IMR-90 (cell line): ENCODE data around the gene OAF. TPM values are rescaled to one million over a fixed set of nuclear protein-coding genes. Genes with fewer than 3 reads are reported as not detected.
A peak's percentile ranks its signal among the peaks of the same experiment; 100 is the strongest.

Source experiments
- ATAC-seq: fragments of 200-7000 bp; cut with Tn5 transposase; 2 replicates; pipeline ENCODE4 v1.9.1; 2020; ENCODE audit warnings: low read depth, mild to moderate bottlenecking, moderate library complexity
- BruUV-seq: library from RNA; stranded (reverse); fragments of 400-500 nt; replicated peaks from 2 replicates; lab custom pipeline; 2021; lab: Mats Ljungman, UMichigan
- CTCF ChIA-PET: fragments of 300-600 bp; formaldehyde crosslinking; extraction: SDS; loops from one replicate; lab custom pipeline; 2021; ENCODE audit warnings: antibody characterized with exemption; lab: Yijun Ruan, JAX
- POLR2A ChIA-PET: fragments of 300-600 bp; sonication (Branson Sonifier 250); formaldehyde crosslinking; loops from one replicate; lab custom pipeline; 2022; ENCODE audit warnings: antibody characterized with exemption; ENCODE audit not compliant: unreplicated experiment; lab: Charles Lee
- DNase-seq: peaks from one replicate; pipeline ENCODE4 v3.0.0; 2013
- H2AFZ ChIP-seq: replicated peaks from 2 replicates; pipeline ENCODE3; 2013; ENCODE audit warnings: low read length, mild to moderate bottlenecking; ENCODE audit not compliant: poor library complexity
- H2AK5ac ChIP-seq: 2 replicates; pipeline ENCODE4 v1.6.1; 2013; ENCODE audit warnings: low read depth, low read length, inconsistent platforms
- H2AK9ac ChIP-seq: replicated peaks from 2 replicates; pipeline ENCODE3; 2013; ENCODE audit warnings: mild to moderate bottlenecking, low read depth, low read length, moderate library complexity; ENCODE audit not compliant: poor library complexity
- H2BK120ac ChIP-seq: 2 replicates; pipeline ENCODE4 v1.6.1; 2013; ENCODE audit warnings: low read depth, low read length, inconsistent platforms
- H2BK15ac ChIP-seq: 3 replicates; pipeline ENCODE4 v1.6.1; 2013; ENCODE audit warnings: low read depth, low read length, inconsistent platforms
- H2BK20ac ChIP-seq: 2 replicates; pipeline ENCODE4 v1.6.1; 2013; ENCODE audit warnings: low read depth, mild to moderate bottlenecking, inconsistent platforms, low read length, moderate library complexity
- H2BK5ac ChIP-seq: 2 replicates; pipeline ENCODE4 v1.6.1; 2013; ENCODE audit warnings: mild to moderate bottlenecking, low read depth, low read length, inconsistent platforms; ENCODE audit not compliant: poor library complexity, severe bottlenecking
- H3K14ac ChIP-seq: replicated peaks from 2 replicates; pipeline ENCODE4 v1.6.1; 2013; ENCODE audit warnings: low read depth, low read length, inconsistent platforms
- H3K18ac ChIP-seq: 2 replicates; pipeline ENCODE4 v1.6.1; 2013; ENCODE audit warnings: low read depth, low read length, control low read depth
- H3K23ac ChIP-seq: 2 replicates; pipeline ENCODE4 v1.6.1; 2013; ENCODE audit warnings: low read depth, low read length, inconsistent platforms
- H3K27ac ChIP-seq: 2 replicates; pipeline ENCODE4 v1.5.1; 2013; ENCODE audit warnings: mild to moderate bottlenecking, control low read depth, low read length; ENCODE audit not compliant: insufficient read depth
- H3K27me3 ChIP-seq: 2 replicates; pipeline ENCODE4 v1.6.1; 2013; ENCODE audit warnings: low read length; ENCODE audit not compliant: control insufficient read depth, insufficient read depth
- H3K36me3 ChIP-seq: 2 replicates; pipeline ENCODE4 v1.6.1; 2013; ENCODE audit warnings: low read length, mixed read lengths; ENCODE audit not compliant: control insufficient read depth, insufficient read depth
- H3K4ac ChIP-seq: 2 replicates; pipeline ENCODE4 v1.6.1; 2013; ENCODE audit warnings: low read depth, low read length, inconsistent platforms
- H3K4me1 ChIP-seq: 2 replicates; pipeline ENCODE4 v1.6.1; 2013; ENCODE audit warnings: low read length, mixed read lengths; ENCODE audit not compliant: control insufficient read depth, insufficient read depth
- H3K4me2 ChIP-seq: 2 replicates; pipeline ENCODE4 v1.6.1; 2013; ENCODE audit warnings: low read depth, mild to moderate bottlenecking, control low read depth, low read length, moderate library complexity
- H3K4me3 ChIP-seq: 2 replicates; pipeline ENCODE4 v1.5.1; 2013; ENCODE audit warnings: low read depth, mild to moderate bottlenecking, control low read depth, low read length, moderate library complexity; ENCODE audit not compliant: insufficient read depth
- H3K56ac ChIP-seq: 2 replicates; pipeline ENCODE4 v1.6.1; 2013; ENCODE audit warnings: low read length, inconsistent platforms; ENCODE audit not compliant: insufficient read depth; ENCODE audit errors: extremely low read depth
- H3K79me1 ChIP-seq, 2 experiments: 2 replicates each; pipeline ENCODE4 v1.6.1; 2013; ENCODE audit warnings: low read length in 2 of 2, inconsistent platforms in 1 of 2, low read depth in 1 of 2
- H3K9ac ChIP-seq: 2 replicates; pipeline ENCODE4 v1.6.1; 2013; ENCODE audit warnings: low read depth, low read length, control low read depth
- H3K9me1 ChIP-seq: 2 replicates; pipeline ENCODE4 v1.6.1; 2013; ENCODE audit warnings: low read length, inconsistent platforms; ENCODE audit not compliant: insufficient read depth
- H3K9me3 ChIP-seq: 2 replicates; pipeline ENCODE4 v1.6.1; 2013; ENCODE audit warnings: low read length; ENCODE audit not compliant: control insufficient read depth, insufficient read depth
- H4K20me1 ChIP-seq: 2 replicates; pipeline ENCODE4 v1.6.1; 2013; ENCODE audit warnings: low read length, inconsistent platforms; ENCODE audit not compliant: insufficient read depth
- H4K5ac ChIP-seq: 2 replicates; pipeline ENCODE4 v1.6.1; 2013; ENCODE audit warnings: mild to moderate bottlenecking, low read depth, low read length, control low read depth
- H4K8ac ChIP-seq, 2 experiments: 2 replicates each; pipeline ENCODE4 v1.6.1; 2013; ENCODE audit warnings: low read depth in 2 of 2, low read length in 2 of 2, control low read depth in 1 of 2, inconsistent platforms in 1 of 2
- H4K91ac ChIP-seq: 2 replicates; pipeline ENCODE4 v1.6.1; 2013; ENCODE audit warnings: low read depth, low read length, inconsistent platforms; ENCODE audit not compliant: insufficient read depth
- BHLHE40 ChIP-seq: fragments of 150-350 bp; IDR thresholded peaks from 2 replicates; pipeline ENCODE4 v1.6.1; 2016; ENCODE audit warnings: mild to moderate bottlenecking, low read depth, low read length
- CHD1 ChIP-seq: IDR thresholded peaks from 2 replicates; pipeline ENCODE4 v1.6.1; 2012; ENCODE audit warnings: low read depth, low read length, improper control_type of control experiment
- NFE2L2 ChIP-seq: fragments of 150-350 bp; IDR thresholded peaks from 2 replicates; pipeline ENCODE4 v1.6.1; 2016; ENCODE audit warnings: low read depth, mild to moderate bottlenecking, low read length
- POLR2A ChIP-seq: IDR thresholded peaks from 2 replicates; pipeline ENCODE4 v1.6.1; 2012; ENCODE audit warnings: mild to moderate bottlenecking, low read depth, low read length
- WGBS, 2 experiments: methylation state at CpG; one replicate each; pipeline versions ENCODE4 v1.1.5 to v1.1.7; 2013; ENCODE audit warnings: missing lambda C conversion rate in 2 of 2; ENCODE audit not compliant: insufficient read length in 1 of 2; ENCODE audit errors: extremely low coverage in 2 of 2; 5-methylcytosine and 5-hydroxymethylcytosine counted together
- dilution Hi-C: fragments of 300-500 bp; cut with HindIII; formaldehyde crosslinking; loops from one replicate; pipeline ENCODE4 v1.14.3; 2018; ENCODE audit warnings: low sequenced_read_pairs; ENCODE audit not compliant: unreplicated experiment
- in situ Hi-C: fragments of 300-500 bp; cut with MboI; formaldehyde crosslinking; loops from 3 replicates; pipeline ENCODE4 v1.14.3; 2019; ENCODE audit warnings: low sequenced_read_pairs, inconsistent platforms, mixed read lengths
- intact Hi-C: fragments of 100-400 bp; cut with micrococcal nuclease; formaldehyde crosslinking; loops from 2 replicates; pipeline ENCODE4 v1.10.0; 2022
- polyA plus RNA-seq, 3 experiments: library from polyadenylated mRNA; depleted of rRNA; stranded (reverse); fragments of >200 nt; gene quantifications; 2 replicates each; pipeline ENCODE4 v1.2.3, GENCODE V29; 2012; ENCODE audit warnings: low replicate concordance in 1 of 3
- total RNA-seq: library from RNA; depleted of rRNA; stranded (reverse); fragments of >200 nt; gene quantifications from 2 replicates; pipeline ENCODE4 v1.2.3, GENCODE V29; 2012

OAF gene
- total and polyA plus RNA-seq, 2 of the 4 experiments (the other 2 are of a cell fraction) = 9.9 to 42.0 TPM

GRCh38 chr11:120236169-120237107 lies 25.6 kb downstream of the OAF start:
- no peak overlapping the region for H3K14ac ChIP-seq
- POLR2A ChIA-PET = no interaction called here
- no peak overlapping the region for H3K4ac ChIP-seq
- no peak overlapping the region for H3K27ac ChIP-seq
- H3K4me1 ChIP-seq = no peaks in the 10 kb centered on the region
- no peak overlapping the region for H2AK9ac ChIP-seq
- dilution Hi-C loops (no loop called here), intact Hi-C loops (no loop called here), in situ Hi-C loops (no loop called here)
- H4K91ac ChIP-seq = no peak overlapping the region
- CTCF ChIA-PET = interaction anchor here (0.6 to 1.4 kb wide), 3 partner anchors 64 to 1615 kb away, joined by 3 to 5 read pairs (median 3); no protein-coding TSS in a partner anchor
- H2BK15ac ChIP-seq = no peak overlapping the region
- no peaks in the 10 kb centered on the region for H3K79me1 ChIP-seq
- H3K36me3 ChIP-seq = no peaks in the 10 kb centered on the region
- no peak overlapping the region for H2BK120ac ChIP-seq
- no peak overlapping the region for H3K4me3 ChIP-seq
- no peak overlapping the region for H3K9ac ChIP-seq
- H3K4me2 ChIP-seq = no peak overlapping the region
- H3K9me3 ChIP-seq = no peaks in the 10 kb centered on the region
- no peaks in the 10 kb centered on the region for H3K9me1 ChIP-seq
- H4K20me1 ChIP-seq = no peaks in the 10 kb centered on the region
- no peak overlapping the region for H4K5ac ChIP-seq
- H3K18ac ChIP-seq = no peak overlapping the region
- no peak for ATAC-seq
- no peak overlapping the region for H2BK5ac ChIP-seq
- WGBS, 2 experiments = no CpG with 5 or more reads among the region's 5 CpGs
- H4K8ac ChIP-seq = no peak overlapping the region
- no peak overlapping the region for H2AK5ac ChIP-seq
- H2AFZ ChIP-seq = no peak overlapping the region
- H3K56ac ChIP-seq = no peak overlapping the region
- no peak overlapping the region for H3K23ac ChIP-seq
- no peak overlapping the region for H2BK20ac ChIP-seq
- TF ChIP-seq NFE2L2 (no peak), BHLHE40 (no peak), POLR2A (peak; percentile 77; the same call in 1 of the 2 replicates), CHD1 (no peak)
- peak; percentile 34 for DNase-seq
- no TSS peak for BruUV-seq
- peaks cover 63% of the 10 kb centered on the region for H3K27me3 ChIP-seq
